Trophoblast cell (in vitro differentiated cells and primary cell): Measurements from ENCODE around the gene CES2.

Source experiments
- DNase-seq, 2 donors: peaks; one replicate each; pipeline ENCODE4 v3.0.0-alpha.2; 2016
- H2AFZ ChIP-seq: 2 replicates; pipeline ENCODE4 v1.6.1; 2013; ENCODE audit warnings: low read length, moderate library complexity, mild to moderate bottlenecking; ENCODE audit not compliant: insufficient read depth, poor library complexity
- H2AK5ac ChIP-seq: 2 replicates; pipeline ENCODE4 v1.6.1; 2013; ENCODE audit warnings: mild to moderate bottlenecking, low read length
- H2BK120ac ChIP-seq: 2 replicates; pipeline ENCODE4 v1.6.1; 2013; ENCODE audit warnings: low read length, mild to moderate bottlenecking, moderate library complexity; ENCODE audit not compliant: insufficient read depth, poor library complexity
- H2BK12ac ChIP-seq: 2 replicates; pipeline ENCODE4 v1.6.1; 2013; ENCODE audit warnings: mild to moderate bottlenecking, low read length, moderate library complexity
- H2BK5ac ChIP-seq: 2 replicates; pipeline ENCODE4 v1.6.1; 2013; ENCODE audit warnings: low read length, low read depth, moderate library complexity, mild to moderate bottlenecking; ENCODE audit not compliant: poor library complexity
- H3K14ac ChIP-seq: 2 replicates; pipeline ENCODE4 v1.6.1; 2013; ENCODE audit warnings: mild to moderate bottlenecking, low read length
- H3K18ac ChIP-seq: 2 replicates; pipeline ENCODE4 v1.6.1; 2013; ENCODE audit warnings: mild to moderate bottlenecking, low read length
- H3K23ac ChIP-seq: 2 replicates; pipeline ENCODE4 v1.6.1; 2013; ENCODE audit warnings: low read length
- H3K27ac ChIP-seq: 2 replicates; pipeline ENCODE4 v1.5.1; 2013; ENCODE audit warnings: low read depth, mild to moderate bottlenecking, inconsistent platforms, low read length, moderate library complexity
- H3K27me3 ChIP-seq: 2 replicates; pipeline ENCODE4 v1.6.1; 2013; ENCODE audit warnings: inconsistent platforms, mild to moderate bottlenecking, low read length, moderate library complexity; ENCODE audit not compliant: insufficient read depth
- H3K36me3 ChIP-seq, 2 experiments: 1 replicate in 1 of 2; 2 replicates in 1 of 2; pipeline ENCODE4 v1.6.1; 2013; ENCODE audit warnings: low read length in 2 of 2, mild to moderate bottlenecking in 2 of 2, moderate library complexity in 1 of 2; ENCODE audit not compliant: insufficient read depth in 2 of 2, control insufficient read depth in 1 of 2
- H3K4ac ChIP-seq: 2 replicates; pipeline ENCODE4 v1.6.1; 2013; ENCODE audit warnings: low read depth, mild to moderate bottlenecking, low read length, moderate library complexity
- H3K4me1 ChIP-seq, 2 experiments: 1 replicate in 1 of 2; 2 replicates in 1 of 2; pipeline ENCODE4 v1.6.1; 2013; ENCODE audit warnings: low read length in 2 of 2, mild to moderate bottlenecking in 2 of 2, moderate library complexity in 1 of 2; ENCODE audit not compliant: insufficient read depth in 2 of 2, control insufficient read depth in 1 of 2
- H3K4me2 ChIP-seq: 2 replicates; pipeline ENCODE4 v1.6.1; 2013; ENCODE audit warnings: inconsistent platforms, mild to moderate bottlenecking, low read length, moderate library complexity
- H3K4me3 ChIP-seq: 2 replicates; pipeline ENCODE4 v1.5.1; 2013; ENCODE audit warnings: mild to moderate bottlenecking, low read depth, low read length, inconsistent platforms
- H3K79me1 ChIP-seq: one replicate; pipeline ENCODE4 v1.6.1; 2013; ENCODE audit warnings: low read length
- H3K79me2 ChIP-seq: 2 replicates; pipeline ENCODE4 v1.6.1; 2013; ENCODE audit warnings: low read length, mild to moderate bottlenecking; ENCODE audit not compliant: control insufficient read depth, insufficient read depth, poor library complexity
- H3K9ac ChIP-seq: 2 replicates; pipeline ENCODE4 v1.6.1; 2013; ENCODE audit warnings: mild to moderate bottlenecking, low read length
- H3K9me3 ChIP-seq: 2 replicates; pipeline ENCODE4 v1.6.1; 2013; ENCODE audit warnings: low read depth, mild to moderate bottlenecking, control low read depth, inconsistent platforms, low read length; ENCODE audit not compliant: insufficient read depth
- H4K12ac ChIP-seq: 2 replicates; pipeline ENCODE4 v1.6.1; 2013; ENCODE audit warnings: low read depth, mild to moderate bottlenecking, low read length, moderate library complexity
- H4K8ac ChIP-seq: 2 replicates; pipeline ENCODE4 v1.6.1; 2013; ENCODE audit warnings: low read depth, mild to moderate bottlenecking, low read length, moderate library complexity
- H4K91ac ChIP-seq: one replicate; pipeline ENCODE4 v1.6.1; 2013; ENCODE audit warnings: low read depth, mild to moderate bottlenecking, low read length, moderate library complexity
- WGBS: extraction: QIAGEN DNeasy Blood & Tissue Kit; methylation state at CpG from one replicate; pipeline ENCODE4 v1.1.7; 2013; ENCODE audit warnings: missing lambda C conversion rate; ENCODE audit not compliant: insufficient read length, insufficient coverage; ENCODE audit errors: extremely low coverage; 5-methylcytosine and 5-hydroxymethylcytosine counted together

CES2 gene

GRCh38 chr16:66899310-66899944, 35.9 kb upstream of the CES2 start:
- H3K9ac ChIP-seq = no peak overlapping the region

GRCh38 chr16:66899945-66900710, 35.2 kb upstream of the CES2 start:
- no peak overlapping the region for H3K4me2 ChIP-seq
- H3K36me3 ChIP-seq = no peaks in the 10 kb centered on the region
- WGBS = no CpG with 5 or more reads among the region's 9 CpGs
- H4K8ac ChIP-seq = no peak overlapping the region
- no peak overlapping the region for H3K4me3 ChIP-seq
- no peak overlapping the region for H3K18ac ChIP-seq
- no peak overlapping the region for H3K9ac ChIP-seq
- H3K27me3 ChIP-seq = no peaks in the 10 kb centered on the region
- no peak overlapping the region for H2AK5ac ChIP-seq
- H3K79me2 ChIP-seq = no peaks in the 10 kb centered on the region
- no peak overlapping the region for H2BK120ac ChIP-seq
- H2BK5ac ChIP-seq = no peak overlapping the region
- no peak overlapping the region for H3K27ac ChIP-seq
- H4K12ac ChIP-seq = no peak overlapping the region
- H2BK12ac ChIP-seq = no peak overlapping the region
- no peak overlapping the region for H2AFZ ChIP-seq
- no peak overlapping the region for H3K4ac ChIP-seq
- H3K9me3 ChIP-seq = no peaks in the 10 kb centered on the region
- no peaks in the 10 kb centered on the region for H3K79me1 ChIP-seq
- H3K14ac ChIP-seq = no peak overlapping the region
- no peak overlapping the region for H4K91ac ChIP-seq
- no peak overlapping the region for H3K23ac ChIP-seq
- DNase-seq = no peak
- H3K4me1 ChIP-seq = peaks cover 5 to 8% of the 10 kb centered on the region in 2 experiments

More at GRCh38 chr16:66899310-66899944, 35.9 kb upstream of the CES2 start:
- no CpG with 5 or more reads among the region's 6 CpGs for WGBS
- Histone ChIP-seq H3K4ac (no peak overlapping the region), H2AK5ac (no peak overlapping the region), H3K4me3 (no peak overlapping the region), H3K4me1 (peaks cover 5 to 8% of the 10 kb centered on the region in 2 experiments), H3K9me3 (no peaks in the 10 kb centered on the region), H2BK12ac (no peak overlapping the region), H3K4me2 (no peak overlapping the region), H3K23ac (no peak overlapping the region), H2BK120ac (no peak overlapping the region), H3K27ac (no peak overlapping the region), H4K12ac (no peak overlapping the region), H3K14ac (no peak overlapping the region), H3K27me3 (no peaks in the 10 kb centered on the region), H4K91ac (no peak overlapping the region), H3K36me3 (no peaks in the 10 kb centered on the region), H2AFZ (no peak overlapping the region), H3K79me1 (no peaks in the 10 kb centered on the region), H3K79me2 (no peaks in the 10 kb centered on the region), H3K18ac (no peak overlapping the region), H4K8ac (no peak overlapping the region), H2BK5ac (no peak overlapping the region)
- DNase-seq = no peak

- Histone ChIP-seq H3K4me1 (peaks cover 5 to 8% of the 10 kb centered on the region in 2 experiments), H3K79me1 (no peaks in the 10 kb centered on the region), H3K27me3 (no peaks in the 10 kb centered on the region), H3K4ac (no peak overlapping the region), H2AK5ac (no peak overlapping the region), H2AFZ (no peak overlapping the region), H4K12ac (no peak overlapping the region), H3K14ac (no peak overlapping the region), H2BK12ac (no peak overlapping the region), H3K23ac (no peak overlapping the region), H3K36me3 (no peaks in the 10 kb centered on the region), H2BK5ac (no peak overlapping the region), H3K79me2 (no peaks in the 10 kb centered on the region), H4K8ac (no peak overlapping the region), H4K91ac (no peak overlapping the region), H3K18ac (no peak overlapping the region), H3K9ac (no peak overlapping the region), H3K27ac (no peak overlapping the region), H3K9me3 (no peaks in the 10 kb centered on the region), H3K4me3 (no peak overlapping the region), H2BK120ac (no peak overlapping the region), H3K4me2 (no peak overlapping the region)
- WGBS = no CpG with 5 or more reads among the region's 7 CpGs
- DNase-seq = no peak
These were observed 34.4 kb upstream of the CES2 start for GRCh38 chr16:66900721-66901441.

- Histone ChIP-seq H4K8ac (no peak overlapping the region), H3K4ac (no peak overlapping the region), H4K91ac (no peak overlapping the region), H3K9me3 (no peaks in the 10 kb centered on the region), H3K79me1 (no peaks in the 10 kb centered on the region), H3K36me3 (no peaks in the 10 kb centered on the region), H2AK5ac (no peak overlapping the region), H3K27ac (no peak overlapping the region), H3K27me3 (no peaks in the 10 kb centered on the region), H2BK5ac (no peak overlapping the region), H3K79me2 (no peaks in the 10 kb centered on the region), H3K4me1 (peaks cover 5 to 8% of the 10 kb centered on the region in 2 experiments), H3K23ac (no peak overlapping the region), H3K14ac (no peak overlapping the region), H2AFZ (no peak overlapping the region), H3K4me2 (no peak overlapping the region), H4K12ac (no peak overlapping the region), H3K4me3 (no peak overlapping the region), H2BK120ac (no peak overlapping the region), H2BK12ac (no peak overlapping the region), H3K9ac (no peak overlapping the region), H3K18ac (no peak overlapping the region)
- WGBS = no CpG with 5 or more reads among the region's 10 CpGs
- no peak for DNase-seq
These were observed 33.7 kb upstream of the CES2 start for GRCh38 chr16:66901626-66902025.
